PC-3 (cell line): ENCODE data around the gene SCO1. TPM values are rescaled to one million over a fixed set of nuclear protein-coding genes. Genes with fewer than 3 reads are reported as not detected.

Source experiments
- ATAC-seq: fragments of 200-7000 bp; cut with Tn5 transposase; 2 replicates; pipeline ENCODE4 v1.9.1; 2020; ENCODE audit warnings: mild to moderate bottlenecking, moderate library complexity
- BruUV-seq: library from RNA; stranded (reverse); fragments of 400-500 nt; replicated peaks from 2 replicates; lab custom pipeline; 2021; lab: Mats Ljungman, UMichigan
- CTCF ChIA-PET: fragments of 300-600 bp; sonication (Branson Sonifier 250); formaldehyde crosslinking; loops from one replicate; lab custom pipeline; 2022; ENCODE audit warnings: antibody characterized with exemption; lab: Charles Lee
- POLR2A ChIA-PET: fragments of 300-600 bp; sonication (Branson Sonifier 250); formaldehyde crosslinking; loops from one replicate; lab custom pipeline; 2022; ENCODE audit warnings: antibody characterized with exemption; ENCODE audit not compliant: unreplicated experiment; lab: Charles Lee
- DNase-seq: peaks from one replicate; pipeline ENCODE4 v3.0.0-alpha.2; 2015
- H2AFZ ChIP-seq: fragments of 300-600 bp; sonication (generic); 2 replicates; pipeline ENCODE4 v1.6.0; 2016; ENCODE audit warnings: antibody characterized with exemption, low read length
- H3F3A ChIP-seq: fragments of 300-600 bp; sonication (generic); one replicate; pipeline ENCODE4 v1.6.0; 2017; ENCODE audit warnings: antibody characterized with exemption, low read length, control low read depth, mild to moderate bottlenecking; ENCODE audit not compliant: unreplicated experiment
- H3K27ac ChIP-seq: fragments of 300-600 bp; sonication (generic); 2 replicates; pipeline ENCODE4 v1.5.1; 2016; ENCODE audit warnings: mild to moderate bottlenecking, low read length
- H3K27me3 ChIP-seq: fragments of 300-600 bp; sonication (generic); 2 replicates; pipeline ENCODE4 v1.6.1; 2016; ENCODE audit warnings: low read length, mixed read lengths
- H3K36me3 ChIP-seq: fragments of 300-600 bp; sonication (generic); 2 replicates; pipeline ENCODE4 v1.6.1; 2016; ENCODE audit warnings: low read depth, mixed run types, low read length, mixed read lengths
- H3K4me1 ChIP-seq: fragments of 300-600 bp; sonication (generic); 2 replicates; pipeline ENCODE4 v1.5.1; 2016; ENCODE audit warnings: low read length; ENCODE audit not compliant: insufficient read depth
- H3K4me2 ChIP-seq: fragments of 300-600 bp; sonication (generic); 2 replicates; pipeline ENCODE4 v1.6.0; 2016; ENCODE audit warnings: low read length
- H3K4me3 ChIP-seq: fragments of 300-600 bp; sonication (generic); 2 replicates; pipeline ENCODE4 v1.5.1; 2016; ENCODE audit warnings: mild to moderate bottlenecking, low read length, mixed read lengths
- H3K79me2 ChIP-seq: fragments of 300-600 bp; sonication (generic); 2 replicates; pipeline ENCODE4 v1.6.1; 2017; ENCODE audit warnings: low read length, mixed read lengths
- H3K9ac ChIP-seq: fragments of 300-600 bp; sonication (generic); 2 replicates; pipeline ENCODE4 v1.6.0; 2016; ENCODE audit warnings: mild to moderate bottlenecking, low read length
- H3K9me2 ChIP-seq: fragments of 300-600 bp; sonication (generic); replicated peaks from 2 replicates; pipeline ENCODE4 v1.6.1; 2016; ENCODE audit warnings: mixed run types, low read length, mixed read lengths
- H3K9me3 ChIP-seq: fragments of 300-600 bp; sonication (generic); 2 replicates; pipeline ENCODE4 v1.6.1; 2016; ENCODE audit warnings: low read length, mixed read lengths
- H4K20me1 ChIP-seq: fragments of 300-600 bp; sonication (generic); 2 replicates; pipeline ENCODE4 v1.6.1; 2016; ENCODE audit warnings: low read length, mixed read lengths
- CTCF ChIP-seq: fragments of 300-600 bp; sonication (generic); conservative IDR thresholded peaks from 2 replicates; pipeline ENCODE4 v1.5.1; 2017; ENCODE audit warnings: antibody characterized with exemption, low read depth, mild to moderate bottlenecking, low read length
- EZH2 ChIP-seq: fragments of 300-600 bp; sonication (generic); IDR thresholded peaks from one replicate; pipeline ENCODE4 v1.6.1; 2017; ENCODE audit warnings: antibody characterized with exemption, mild to moderate bottlenecking, low read length; ENCODE audit not compliant: unreplicated experiment
- EZH2phosphoT487 ChIP-seq: fragments of 300-600 bp; sonication (generic); IDR thresholded peaks from 2 replicates; pipeline ENCODE4 v1.6.1; 2018; ENCODE audit warnings: mild to moderate bottlenecking, antibody characterized with exemption, low read length, borderline replicate concordance
- intact Hi-C: fragments of 100-400 bp; cut with micrococcal nuclease; formaldehyde crosslinking; loops from 2 replicates; pipeline ENCODE4 v1.9.0; 2023
- total RNA-seq: library from RNA; depleted of rRNA; stranded (reverse); fragments of >200 nt; gene quantifications from 2 replicates; pipeline ENCODE4 v1.2.3, GENCODE V29; 2014

Gene SCO1
- total RNA-seq, 1 experiment from 2014 or later: 59.7 TPM

- no peaks in the 10 kb centered on the region for H4K20me1 ChIP-seq
- no peaks in the 10 kb centered on the region for H3K9me2 ChIP-seq
- ChIA-PET CTCF (interaction anchor here (0.6 to 0.9 kb wide), 3 partner anchors 198 to 1719 kb away, joined by 3 to 4 read pairs (median 3); no protein-coding TSS in a partner anchor), POLR2A (no interaction called here)
- ATAC-seq (peak; percentile 54), DNase-seq (peak; percentile 53)
- H3K4me2 ChIP-seq: no peak overlapping the region
- no peak overlapping the region for H3K27ac ChIP-seq
- no peak overlapping the region for H2AFZ ChIP-seq
- no peaks in the 10 kb centered on the region for H3K4me1 ChIP-seq
- TF ChIP-seq CTCF (peak; percentile 71), EZH2phosphoT487 (no peak), EZH2 (no peak)
- BruUV-seq: no TSS peak
- H3K36me3 ChIP-seq: no peaks in the 10 kb centered on the region
- no peak overlapping the region for H3K4me3 ChIP-seq
- H3K9ac ChIP-seq: no peak overlapping the region
- H3F3A ChIP-seq: no peaks in the 10 kb centered on the region
- intact Hi-C loops: loop anchor here (1.0 kb wide), 1 partner anchor 199 kb away; no protein-coding TSS in a partner anchor
- H3K27me3 ChIP-seq: no peaks in the 10 kb centered on the region
- no peaks in the 10 kb centered on the region for H3K79me2 ChIP-seq
- no peaks in the 10 kb centered on the region for H3K9me3 ChIP-seq
These were observed 50.8 kb downstream of the SCO1 start for GRCh38 chr17:10646392-10646990.

- Histone ChIP-seq H3K79me2 (no peaks in the 10 kb centered on the region), H2AFZ (no peak overlapping the region), H3K9me3 (no peaks in the 10 kb centered on the region), H3F3A (no peaks in the 10 kb centered on the region), H3K4me1 (no peaks in the 10 kb centered on the region), H4K20me1 (no peaks in the 10 kb centered on the region), H3K27ac (no peak overlapping the region), H3K9ac (no peak overlapping the region), H3K27me3 (no peaks in the 10 kb centered on the region), H3K36me3 (no peaks in the 10 kb centered on the region), H3K9me2 (no peaks in the 10 kb centered on the region), H3K4me3 (no peak overlapping the region), H3K4me2 (no peak overlapping the region)
- intact Hi-C loops: no loop called here
- TF ChIP-seq EZH2phosphoT487 (no peak), CTCF (no peak), EZH2 (no peak)
- no peak for ATAC-seq
- no TSS peak for BruUV-seq
- ChIA-PET CTCF (no interaction called here), POLR2A (no interaction called here)
- no peak for DNase-seq
These were observed 56.9 kb downstream of the SCO1 start for GRCh38 chr17:10640475-10640874.

GRCh38 chr17:10638151-10638550, 59.2 kb downstream of the SCO1 start:
- CTCF ChIA-PET: no interaction called here
- H3K27me3 ChIP-seq: no peaks in the 10 kb centered on the region

More at GRCh38 chr17:10638151-10638550, 59.2 kb downstream of the SCO1 start:
- Histone ChIP-seq H3K4me2 (no peak overlapping the region), H3K9me2 (no peaks in the 10 kb centered on the region), H2AFZ (no peak overlapping the region), H3K4me1 (no peaks in the 10 kb centered on the region), H4K20me1 (no peaks in the 10 kb centered on the region), H3K9ac (no peak overlapping the region), H3F3A (no peaks in the 10 kb centered on the region), H3K36me3 (no peaks in the 10 kb centered on the region), H3K79me2 (no peaks in the 10 kb centered on the region), H3K4me3 (no peak overlapping the region), H3K27ac (no peak overlapping the region), H3K9me3 (no peaks in the 10 kb centered on the region)
- DNase-seq (no peak), ATAC-seq (no peak)
- BruUV-seq: no TSS peak
- TF ChIP-seq CTCF: no peak
- TF ChIP-seq EZH2: no peak
- no peak for TF ChIP-seq EZH2phosphoT487
- intact Hi-C loops: no loop called here
- POLR2A ChIA-PET: no interaction called here
